ENCODE data around the gene ELMO1.

DNA sequence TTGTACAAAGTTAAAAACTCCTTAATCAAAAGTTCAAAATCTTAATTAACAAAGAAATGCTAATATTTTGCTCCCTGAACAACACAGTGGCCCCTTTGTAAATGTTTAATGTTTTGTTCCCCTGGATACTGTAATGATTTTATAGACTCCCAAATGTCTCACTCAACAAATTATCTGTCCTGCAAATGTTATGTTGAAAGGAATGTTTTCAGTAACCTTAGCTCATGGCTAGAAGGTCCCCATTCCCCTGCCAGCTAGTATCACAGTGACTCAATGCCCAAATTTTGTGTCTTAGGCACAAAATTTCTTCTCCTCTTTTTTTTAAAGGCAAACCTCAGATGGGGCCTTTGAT is 298.9 kb downstream of the ELMO1 start:
- no peak for TF ChIP-seq POLR2A (IDR thresholded peaks at IDR 0.05)
- TF ChIP-seq CTCF (IDR thresholded peaks at IDR 0.05): no peak
